ENCODE results near the gene KIF11.
A peak's percentile ranks its signal among the peaks of the same experiment; 100 is the strongest.
"Not testable (repeated sequence)": the region's sequence is repeated elsewhere in the genome, so short reads cannot be mapped to it uniquely, and the experiment has no call there.

The KIF11 gene

GRCh38 chr10:92553959-92554358, 39.0 kb upstream of the KIF11 start:
- no peak for DNase-seq (ENCODE audit: low read depth)
- no peak for TF ChIP-seq CTCF (conservative IDR thresholded peaks at IDR 0.05; ENCODE audit: low read depth, low read length)
- H3K4me3 ChIP-seq (ENCODE audit: low read depth, low read length): no peak overlapping the region

- no peak for TF ChIP-seq CTCF (conservative IDR thresholded peaks at IDR 0.05; ENCODE audit: low read depth, low read length)
- no peak for DNase-seq (ENCODE audit: low read depth)
- no peak overlapping the region for H3K4me3 ChIP-seq (ENCODE audit: low read depth, low read length)
Observed at GRCh38 chr10:92559046-92559445, 33.9 kb upstream of the KIF11 start.

- no peak overlapping the region for H3K4me3 ChIP-seq (ENCODE audit: low read depth, low read length)
- DNase-seq (ENCODE audit: low read depth): no peak
- TF ChIP-seq CTCF (conservative IDR thresholded peaks at IDR 0.05; ENCODE audit: low read depth, low read length): no peak
Observed at GRCh38 chr10:92562424-92562823, 30.5 kb upstream of the KIF11 start.

- DNase-seq (ENCODE audit: low read depth): peak; percentile 83
- no peak overlapping the region for H3K4me3 ChIP-seq (ENCODE audit: low read depth, low read length)
- no peak for TF ChIP-seq CTCF (conservative IDR thresholded peaks at IDR 0.05; ENCODE audit: low read depth, low read length)
Observed at GRCh38 chr10:92567952-92568600, 24.9 kb upstream of the KIF11 start.

- H3K4me3 ChIP-seq (ENCODE audit: low read depth, low read length): no peak overlapping the region
- TF ChIP-seq CTCF (conservative IDR thresholded peaks at IDR 0.05; ENCODE audit: low read depth, low read length): no peak
- peak; percentile 67 for DNase-seq (ENCODE audit: low read depth)
Observed at GRCh38 chr10:92569071-92569470, 23.9 kb upstream of the KIF11 start.

- not testable (repeated sequence) for H3K4me3 ChIP-seq (ENCODE audit: low read depth, low read length)
Observed at GRCh38 chr10:92569663-92570062, 23.3 kb upstream of the KIF11 start.

GRCh38 chr10:92571649-92572048, 21.3 kb upstream of the KIF11 start:
- TF ChIP-seq CTCF (conservative IDR thresholded peaks at IDR 0.05; ENCODE audit: low read depth, low read length): no peak
- H3K4me3 ChIP-seq (ENCODE audit: low read depth, low read length): no peak overlapping the region
- DNase-seq (ENCODE audit: low read depth): peak; percentile 59

More at GRCh38 chr10:92569663-92570062, 23.3 kb upstream of the KIF11 start:
- not testable (repeated sequence) for DNase-seq (ENCODE audit: low read depth)

All from choroid plexus epithelial cell (primary cell).